Lower leg skin (tissue), 3 donors: ENCODE measurements around the gene SSRP1.

Experiments
- CTCF ChIP-seq, 3 donors: fragments of 450-650 bp; IDR thresholded peaks; one replicate each; pipeline ENCODE4 v1.5.1; 2016; ENCODE audit warnings: antibody characterized with exemption in 3 of 3, mild to moderate bottlenecking in 3 of 3, moderate library complexity in 2 of 3
- POLR2A ChIP-seq, 2 donors: fragments of 450-650 bp; IDR thresholded peaks; one replicate each; pipeline ENCODE4 v1.6.1; 2016 to 2017; ENCODE audit warnings: antibody characterized with exemption in 2 of 2, mild to moderate bottlenecking in 1 of 2, moderate library complexity in 1 of 2

DNA sequence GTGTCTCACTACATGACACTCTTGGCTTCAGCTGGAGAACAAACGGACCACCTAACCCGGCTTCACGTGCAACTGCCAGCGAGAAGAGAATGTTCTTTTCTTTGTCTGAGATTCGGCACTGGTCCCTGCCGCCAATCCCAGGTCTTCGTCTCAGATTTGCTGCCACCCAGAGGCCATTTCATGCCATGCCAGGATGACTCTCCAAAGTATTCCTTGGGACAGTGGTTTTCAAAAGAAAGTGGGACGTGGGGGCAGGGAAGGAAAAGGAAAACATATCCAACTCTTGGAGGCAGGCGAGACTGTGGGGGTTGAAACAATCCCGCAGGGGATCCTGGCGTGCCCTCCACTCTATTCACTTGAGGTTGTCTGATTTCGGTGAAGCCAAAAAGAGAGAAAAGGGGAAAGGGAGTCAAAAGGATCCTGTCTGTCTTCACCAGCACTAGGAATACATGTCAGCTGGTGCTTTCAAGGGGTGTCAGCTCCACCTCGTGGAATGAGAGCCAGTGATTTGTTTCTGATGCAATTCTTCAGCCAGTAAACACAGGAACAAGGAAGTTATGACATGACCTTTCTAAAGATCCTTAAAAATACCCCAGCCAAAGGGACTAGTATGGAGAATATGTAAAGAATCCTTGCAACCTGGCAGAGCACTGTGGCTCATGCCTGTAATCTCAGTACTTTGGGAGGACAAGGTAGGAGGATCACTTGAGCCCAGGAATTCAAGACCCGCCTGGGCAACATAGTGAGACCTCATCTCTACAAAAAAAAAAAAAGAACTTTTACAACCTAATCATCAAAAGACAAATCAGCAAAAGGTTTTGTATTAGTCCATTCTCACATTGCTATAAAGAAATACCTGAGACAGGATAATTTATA, 57.6 kb downstream of the SSRP1 start:
- peak in 1 of 3 donors; percentile 75 for TF ChIP-seq CTCF (IDR thresholded peaks at IDR 0.05)
- no peak for TF ChIP-seq POLR2A (IDR thresholded peaks at IDR 0.05)
